Tibial artery (tissue), 4 donors: Measurements from ENCODE around the gene MND1.

ENCODE experiments used
- DNase-seq, 2 donors: peaks; one replicate each; pipeline ENCODE4 v3.0.0-alpha.2; 2019
- H3K27ac ChIP-seq, 2 donors: fragments of 200-600 bp; sonication (generic) in 1 of 2; 1 replicate in 1 of 2; 2 replicates in 1 of 2; pipeline ENCODE4 v1.5.1; 2018 to 2019; ENCODE audit warnings: mild to moderate bottlenecking in 1 of 2
- H3K27me3 ChIP-seq, 2 donors: fragments of 200-600 bp; sonication (generic) in 1 of 2; one replicate each; pipeline versions ENCODE4 v1.5.1 to v1.6.0; 2016 to 2019
- H3K36me3 ChIP-seq, 3 donors: fragments of 200-600 bp; sonication (generic) in 2 of 3; one replicate each; pipeline ENCODE4 v1.5.1; 2016 to 2019; ENCODE audit warnings: mild to moderate bottlenecking in 2 of 3
- H3K4me1 ChIP-seq, 4 donors: fragments of 200-600 bp; sonication (generic) in 2 of 4; 1 replicate in 3 of 4; 2 replicates in 1 of 4; pipeline ENCODE4 v1.5.1; 2016 to 2019
- H3K4me3 ChIP-seq, 2 donors: fragments of 200-600 bp; sonication (generic) in 1 of 2; 1 replicate in 1 of 2; 2 replicates in 1 of 2; pipeline ENCODE4 v1.5.1; 2018 to 2019; ENCODE audit warnings: mild to moderate bottlenecking in 2 of 2
- H3K9me3 ChIP-seq, 3 donors: fragments of 200-600 bp; sonication (generic) in 1 of 3; one replicate each; pipeline ENCODE4 v1.5.1; 2016 to 2019
- CTCF ChIP-seq, 2 experiments: fragments of 200-600 bp in 1 of 2; fragments of 450-650 bp in 1 of 2; IDR thresholded peaks; one replicate each; pipeline ENCODE4 v1.5.1; 2017 to 2019; ENCODE audit warnings: antibody characterized with exemption in 2 of 2, mild to moderate bottlenecking in 1 of 2, moderate library complexity in 1 of 2
- intact Hi-C: fragments of 100-400 bp; cut with DNase I; formaldehyde crosslinking; loops from one replicate; pipeline ENCODE4 v1.15.0; 2023; ENCODE audit warnings: low total_unique reads

MND1 gene

GRCh38 chr4:153326513-153326912 lies 18.0 kb upstream of the MND1 start:
- no peak for TF ChIP-seq CTCF (IDR thresholded peaks at IDR 0.05)
- peaks cover 0 to 27% (median 0%) of the 10 kb centered on the region in 3 donors for H3K36me3 ChIP-seq
- no peak overlapping the region for H3K27ac ChIP-seq
- H3K4me1 ChIP-seq, result peaks cover 0 to 8% (median 2%) of the 10 kb centered on the region in 4 donors
- no peaks in the 10 kb centered on the region for H3K27me3 ChIP-seq
- no peak overlapping the region for H3K4me3 ChIP-seq
- no peaks in the 10 kb centered on the region for H3K9me3 ChIP-seq
- no peak for DNase-seq
- intact Hi-C loops, result no loop called here

- Histone ChIP-seq H3K36me3 (peaks cover 0 to 27% (median 0%) of the 10 kb centered on the region in 3 donors), H3K27ac (no peak overlapping the region), H3K4me3 (no peak overlapping the region), H3K9me3 (no peaks in the 10 kb centered on the region), H3K4me1 (peaks cover 0 to 8% (median 2%) of the 10 kb centered on the region in 4 donors), H3K27me3 (no peaks in the 10 kb centered on the region)
- TF ChIP-seq CTCF (IDR thresholded peaks at IDR 0.05), result no peak
- no peak for DNase-seq
- intact Hi-C loops, result no loop called here
These were observed 17.2 kb upstream of the MND1 start for GRCh38 chr4:153327247-153327646.

GRCh38 chr4:153332936-153333335 lies 11.6 kb upstream of the MND1 start:
- DNase-seq, result no peak
- TF ChIP-seq CTCF (IDR thresholded peaks at IDR 0.05), result no peak
- Histone ChIP-seq H3K27me3 (no peaks in the 10 kb centered on the region), H3K27ac (no peak overlapping the region), H3K4me1 (no peaks in the 10 kb centered on the region), H3K9me3 (no peaks in the 10 kb centered on the region), H3K4me3 (no peak overlapping the region), H3K36me3 (peaks cover 0 to 24% (median 0%) of the 10 kb centered on the region in 3 donors)
- intact Hi-C loops, result no loop called here

GRCh38 chr4:153333874-153334273 lies 10.6 kb upstream of the MND1 start:
- Histone ChIP-seq H3K36me3 (peaks cover 0 to 24% (median 0%) of the 10 kb centered on the region in 3 donors), H3K27ac (no peak overlapping the region), H3K4me1 (no peaks in the 10 kb centered on the region), H3K27me3 (no peaks in the 10 kb centered on the region), H3K9me3 (no peaks in the 10 kb centered on the region), H3K4me3 (no peak overlapping the region)
- no peak for TF ChIP-seq CTCF (IDR thresholded peaks at IDR 0.05)
- DNase-seq, result no peak
- intact Hi-C loops, result no loop called here

- intact Hi-C loops, result loop anchor here (2.0 kb wide), 1 partner anchor 241 kb away; no protein-coding TSS in a partner anchor
- TF ChIP-seq CTCF (IDR thresholded peaks at IDR 0.05), result no peak
These were observed 8.8 kb upstream of the MND1 start for GRCh38 chr4:153335665-153336064.

GRCh38 chr4:153337686-153338085 lies 6.8 kb upstream of the MND1 start:
- intact Hi-C loops, result loop anchor here (2.0 kb wide), 1 partner anchor 239 kb away; no protein-coding TSS in a partner anchor
- H3K4me1 ChIP-seq, result no peaks in the 10 kb centered on the region

More at GRCh38 chr4:153335665-153336064, 8.8 kb upstream of the MND1 start:
- Histone ChIP-seq H3K9me3 (no peaks in the 10 kb centered on the region), H3K27me3 (no peaks in the 10 kb centered on the region), H3K4me1 (no peaks in the 10 kb centered on the region), H3K36me3 (peaks cover 0 to 13% (median 0%) of the 10 kb centered on the region in 3 donors), H3K4me3 (no peak overlapping the region), H3K27ac (no peak overlapping the region)
- no peak for DNase-seq

More at GRCh38 chr4:153337686-153338085, 6.8 kb upstream of the MND1 start:
- H3K27me3 ChIP-seq, result no peaks in the 10 kb centered on the region
- DNase-seq, result no peak
- H3K27ac ChIP-seq, result no peak overlapping the region
- H3K4me3 ChIP-seq, result no peak overlapping the region
- no peak for TF ChIP-seq CTCF (IDR thresholded peaks at IDR 0.05)
- H3K9me3 ChIP-seq, result no peaks in the 10 kb centered on the region
- peaks cover 0 to 13% (median 0%) of the 10 kb centered on the region in 3 donors for H3K36me3 ChIP-seq
